Esophagus muscularis mucosa (tissue), 4 donors: ENCODE data around the gene RAB30. TPM values are rescaled to one million over a fixed set of nuclear protein-coding genes. Genes with fewer than 3 reads are reported as not detected.
"Not testable (repeated sequence)": the region's sequence is repeated elsewhere in the genome, so short reads cannot be mapped to it uniquely, and the experiment has no call there.

Source experiments
- DNase-seq: peaks from one replicate; pipeline ENCODE4 v3.0.0-alpha.2; 2017; ENCODE audit errors: extremely low spot score
- H3K27ac ChIP-seq, 4 donors: fragments of 200-600 bp; sonication (generic); replicated peaks in 1 of 4; 1 replicate in 3 of 4; 2 replicates in 1 of 4; pipeline ENCODE4 v1.5.1; 2016 to 2019; ENCODE audit warnings: mild to moderate bottlenecking in 1 of 4
- H3K27me3 ChIP-seq, 4 donors: fragments of 200-600 bp; sonication (generic); one replicate each; pipeline versions ENCODE4 v1.5.1 to v1.6.0; 2016 to 2019
- H3K36me3 ChIP-seq, 4 donors: fragments of 200-600 bp; sonication (generic); one replicate each; pipeline ENCODE4 v1.5.1; 2016 to 2019
- H3K4me1 ChIP-seq, 4 donors: fragments of 200-600 bp; sonication (generic); one replicate each; pipeline ENCODE4 v1.5.1; 2016 to 2019
- H3K4me3 ChIP-seq, 4 donors: fragments of 200-600 bp; sonication (generic); 1 replicate in 2 of 4; 2 replicates in 2 of 4; pipeline ENCODE4 v1.5.1; 2016 to 2019; ENCODE audit warnings: mild to moderate bottlenecking in 4 of 4, moderate library complexity in 1 of 4
- H3K9me3 ChIP-seq, 4 donors: fragments of 200-600 bp; sonication (generic); 1 replicate in 3 of 4; 2 replicates in 1 of 4; pipeline ENCODE4 v1.5.1; 2016 to 2019
- CTCF ChIP-seq, 3 experiments: fragments of 200-600 bp in 2 of 3; fragments of 450-650 bp in 1 of 3; sonication (generic) in 2 of 3; IDR thresholded peaks; one replicate each; pipeline ENCODE4 v1.5.1; 2017 to 2019; ENCODE audit warnings: antibody characterized with exemption in 3 of 3, mild to moderate bottlenecking in 2 of 3, moderate library complexity in 1 of 3
- EP300 ChIP-seq: sonication (generic); formaldehyde crosslinking; IDR thresholded peaks from one replicate; pipeline ENCODE4 v1.6.1; 2017; ENCODE audit warnings: antibody characterized with exemption
- POLR2A ChIP-seq: fragments of 450-650 bp; IDR thresholded peaks from one replicate; pipeline ENCODE4 v1.6.1; 2017; ENCODE audit warnings: antibody characterized with exemption, moderate library complexity, mild to moderate bottlenecking, low read depth
- POLR2AphosphoS5 ChIP-seq, 2 donors: sonication (generic); formaldehyde crosslinking; IDR thresholded peaks; one replicate each; pipeline ENCODE4 v1.6.1; 2017; ENCODE audit warnings: antibody characterized with exemption in 2 of 2
- WGBS: methylation state at CpG from one replicate; pipeline ENCODE4 v1.1.5; 2018; 5-methylcytosine and 5-hydroxymethylcytosine counted together
- intact Hi-C: fragments of 100-400 bp; cut with DNase I; formaldehyde crosslinking; loops from one replicate; pipeline ENCODE4 v1.15.1; 2023
- total RNA-seq, 4 donors: library from RNA; depleted of rRNA; stranded (reverse); fragments of >200 nt; gene quantifications; one replicate each; pipeline versions ENCODE4 v1.1.0 to v1.2.1, GENCODE V29; 2016

The RAB30 gene
- total RNA-seq, 4 donors from 2014 or later = 11.3 to 19.8 (median 18.2) TPM

- Histone ChIP-seq H3K27ac (no peak overlapping the region), H3K27me3 (no peaks in the 10 kb centered on the region), H3K4me3 (no peak overlapping the region), H3K9me3 (no peaks in the 10 kb centered on the region), H3K36me3 (no peaks in the 10 kb centered on the region), H3K4me1 (no peaks in the 10 kb centered on the region)
- no peak for TF ChIP-seq CTCF (IDR thresholded peaks at IDR 0.05)
- no peak for TF ChIP-seq POLR2A
- no peak for TF ChIP-seq EP300
- no peak for TF ChIP-seq POLR2AphosphoS5 (IDR thresholded peaks at IDR 0.05)
- 80% methylated on average over 1 of the region's 1 CpG for WGBS
- intact Hi-C loops = no loop called here
- no peak for DNase-seq
These were observed 99.6 kb downstream of the RAB30 start for GRCh38 chr11:82972103-82972502.

GRCh38 chr11:82971519-82971946 lies 100.2 kb downstream of the RAB30 start:
- intact Hi-C loops, H3K36me3 ChIP-seq, H3K9me3 ChIP-seq, H3K27me3 ChIP-seq, H3K27ac ChIP-seq, H3K4me3 ChIP-seq, H3K4me1 ChIP-seq, DNase-seq: not testable (repeated sequence)
- WGBS = 89% methylated on average over 8 of the region's 8 CpGs

GRCh38 chr11:82970507-82971083 lies 101.1 kb downstream of the RAB30 start:
- H3K27me3 ChIP-seq, H3K4me1 ChIP-seq, H3K36me3 ChIP-seq, DNase-seq, H3K9me3 ChIP-seq, H3K27ac ChIP-seq, intact Hi-C loops: not testable (repeated sequence)
- 87% methylated on average over 44 of the region's 60 CpGs for WGBS
- H3K4me3 ChIP-seq = peak overlapping the region in 2 of 4 donors; percentile 6 to 24

- Histone ChIP-seq H3K27me3 (no peaks in the 10 kb centered on the region), H3K4me3 (no peak overlapping the region), H3K27ac (no peak overlapping the region), H3K9me3 (no peaks in the 10 kb centered on the region), H3K36me3 (no peaks in the 10 kb centered on the region), H3K4me1 (no peaks in the 10 kb centered on the region)
- WGBS = 90% methylated on average over 4 of the region's 4 CpGs
- DNase-seq = no peak
- intact Hi-C loops = no loop called here
- TF ChIP-seq CTCF (IDR thresholded peaks at IDR 0.05) (no peak), POLR2A (no peak), EP300 (no peak), POLR2AphosphoS5 (IDR thresholded peaks at IDR 0.05) (no peak)
These were observed 101.9 kb downstream of the RAB30 start for GRCh38 chr11:82969811-82970210.

- intact Hi-C loops = no loop called here
- WGBS = 91% methylated on average over 4 of the region's 4 CpGs
- H3K9me3 ChIP-seq = no peaks in the 10 kb centered on the region
- no peak for DNase-seq
- H3K36me3 ChIP-seq = no peaks in the 10 kb centered on the region
- no peaks in the 10 kb centered on the region for H3K4me1 ChIP-seq
- no peaks in the 10 kb centered on the region for H3K27me3 ChIP-seq
- no peak for TF ChIP-seq POLR2AphosphoS5 (IDR thresholded peaks at IDR 0.05)
- TF ChIP-seq EP300 = no peak
- TF ChIP-seq POLR2A = no peak
- no peak for TF ChIP-seq CTCF (IDR thresholded peaks at IDR 0.05)
- no peak overlapping the region for H3K27ac ChIP-seq
- no peak overlapping the region for H3K4me3 ChIP-seq
These were observed 104.3 kb downstream of the RAB30 start for GRCh38 chr11:82967381-82967780.

GRCh38 chr11:82962021-82962420 lies 109.7 kb downstream of the RAB30 start:
- intact Hi-C loops, H3K4me1 ChIP-seq, H3K27ac ChIP-seq, H3K27me3 ChIP-seq, DNase-seq, H3K9me3 ChIP-seq, H3K4me3 ChIP-seq, H3K36me3 ChIP-seq: not testable (repeated sequence)
